K562 (cell line): Measurements from ENCODE around the gene TMPRSS5. TPM values are rescaled to one million over a fixed set of nuclear protein-coding genes. Genes with fewer than 3 reads are reported as not detected.

Experiments
- CREB1 ChIP-seq, 2 experiments: sonication (generic) in 1 of 2; formaldehyde crosslinking in 1 of 2; IDR thresholded peaks; 2 replicates each; pipeline versions ENCODE4 v1.6.1 to v1.8.0; 2012 to 2022; ENCODE audit warnings: inconsistent platforms in 1 of 2, mild to moderate bottlenecking in 1 of 2, missing genetic modification reagents in 1 of 2, moderate library complexity in 1 of 2
- HINFP ChIP-seq: fragments of 450-650 bp; conservative IDR thresholded peaks from 2 replicates; pipeline ENCODE4 v1.6.1; 2016; ENCODE audit warnings: missing genetic modification characterization, low read depth, mild to moderate bottlenecking, control low read depth, missing compliant biosample characterization
- KDM5B ChIP-seq: fragments of 200-600 bp; sonication (generic); IDR thresholded peaks from 2 replicates; pipeline ENCODE4 v1.6.1; 2012; ENCODE audit warnings: low read depth, mild to moderate bottlenecking, moderate library complexity, low read length, control low read depth, inconsistent platforms; ENCODE audit not compliant: insufficient replicate concordance
- MAFF ChIP-seq: IDR thresholded peaks from 2 replicates; pipeline ENCODE4 v1.6.1; 2012; ENCODE audit warnings: low read length, improper control_type of control experiment
- MCM2 ChIP-seq: fragments of 450-650 bp; IDR thresholded peaks from 2 replicates; pipeline ENCODE4 v1.6.1; 2017; ENCODE audit warnings: low read depth, mild to moderate bottlenecking
- MIER1 ChIP-seq: fragments of 450-650 bp; IDR thresholded peaks from 2 replicates; pipeline ENCODE4 v1.6.1; 2016; ENCODE audit warnings: antibody characterized with exemption, mild to moderate bottlenecking, low read depth
- NR4A1 ChIP-seq, 2 experiments: fragments of 250-450 bp in 1 of 2; fragments of 450-650 bp in 1 of 2; sonication (Bioruptor Pico) in 1 of 2; IDR thresholded peaks; 2 replicates each; pipeline versions ENCODE4 v1.4.0 to v1.6.1; 2016 to 2020; ENCODE audit warnings: mild to moderate bottlenecking in 2 of 2, missing compliant biosample characterization in 1 of 2, missing genetic modification characterization in 1 of 2, moderate library complexity in 1 of 2
- RBM17 ChIP-seq: fragments of 200-400 bp; formaldehyde crosslinking; IDR thresholded peaks from 2 replicates; pipeline ENCODE4 v1.6.1; 2017; ENCODE audit warnings: low read depth, mild to moderate bottlenecking, low read length, borderline replicate concordance
- RREB1 ChIP-seq: fragments of 250-450 bp; sonication (Bioruptor Pico); IDR thresholded peaks from 2 replicates; pipeline ENCODE4 v1.4.0; 2020
- SAP30 ChIP-seq: fragments of 200-600 bp; sonication (generic); IDR thresholded peaks from 2 replicates; pipeline ENCODE4 v1.6.1; 2012; ENCODE audit warnings: borderline replicate concordance, low read depth, mild to moderate bottlenecking, moderate library complexity, low read length, control low read depth, inconsistent platforms; ENCODE audit not compliant: insufficient read depth, poor library complexity, severe bottlenecking
- ZBTB8A ChIP-seq: fragments of 450-650 bp; IDR thresholded peaks from 2 replicates; pipeline ENCODE4 v1.6.1; 2018; ENCODE audit warnings: mild to moderate bottlenecking, moderate library complexity; ENCODE audit not compliant: partially characterized antibody
- ZC3H4 ChIP-seq: sonication (generic); formaldehyde crosslinking; IDR thresholded peaks from 2 replicates; pipeline ENCODE4 v1.9.0; 2021; ENCODE audit warnings: missing genetic modification reagents, borderline replicate concordance
- ZNF740 ChIP-seq, 3 experiments: fragments of 200-800 bp in 1 of 3; sonication (Bioruptor generic) in 1 of 3; sonication (generic) in 1 of 3; formaldehyde crosslinking in 1 of 3; IDR thresholded peaks; 2 replicates each; pipeline versions ENCODE4 v1.6.1 to v1.8.0; 2016 to 2022; ENCODE audit warnings: mild to moderate bottlenecking in 2 of 3, missing compliant biosample characterization in 2 of 3, missing genetic modification characterization in 2 of 3, missing genetic modification reagents in 1 of 3
- ZSCAN32 ChIP-seq: fragments of 450-650 bp; formaldehyde crosslinking; IDR thresholded peaks from 2 replicates; pipeline ENCODE4 v1.4.0; 2020; ENCODE audit warnings: mild to moderate bottlenecking, moderate library complexity
- polyA plus RNA-seq, 8 experiments: library from polyadenylated mRNA; depleted of rRNA in 4 of 8; stranded (reverse) in 5 of 8; unstranded in 3 of 8; fragments of >200 nt; fragmentation: Nextera tagmentation in 2 of 8; fragmentation: Illumina TruSeq in 1 of 8; extraction: Ambion mirVana in 2 of 8; extraction: Trizol in 1 of 8; gene quantifications; 2 replicates each; pipeline versions ENCODE4 v1.2.1 to v1.2.3, GENCODE V29; 2011 to 2014; ENCODE audit warnings: inconsistent platforms in 1 of 8, missing spikeins in 1 of 8
- total RNA-seq, 7 experiments: library from RNA; depleted of rRNA in 6 of 7; stranded (reverse); fragments of >200 nt in 6 of 7; fragmentation: Illumina TruSeq in 2 of 7; extraction: Trizol in 2 of 7; gene quantifications; 2 replicates each; pipeline versions ENCODE4 v1.2.1 to v1.2.3, GENCODE V29; 2011 to 2021; ENCODE audit warnings: low replicate concordance in 1 of 7

The TMPRSS5 gene
- total and polyA plus RNA-seq, 9 of the 15 experiments (the other 6 are each of a cell fraction or from before 2014, with no cell fraction given): 0.07 to 0.49 (median 0.17) TPM; not detected in 1

GRCh38 chr11:113664069-113664980 is 41.8 kb downstream of the TMPRSS5 start (continued):
- TF ChIP-seq MIER1 (no peak), MAFF (no peak), MCM2 (no peak), CREB1 (IDR thresholded peaks at IDR 0.05) (no peak), CREB1 (CRISPR knock-in tag; IDR thresholded peaks at IDR 0.05) (no peak), ZBTB8A (no peak), ZNF740 (CRISPR knock-in tag; IDR thresholded peaks at IDR 0.05) (no peak), ZNF740 (tag; IDR thresholded peaks at IDR 0.05) (no peak), NR4A1 (CRISPR knock-in tag; IDR thresholded peaks at IDR 0.05) (no peak), NR4A1 (tag; IDR thresholded peaks at IDR 0.05) (no peak), RREB1 (CRISPR knock-in tag) (no peak), KDM5B (no peak), SAP30 (no peak), ZC3H4 (CRISPR knock-in tag) (no peak), RBM17 (no peak), ZSCAN32 (CRISPR knock-in tag) (no peak), HINFP (tag) (no peak)
